ENCODE measurements around the gene NHSL2.

- TF ChIP-seq CTCF (conservative IDR thresholded peaks at IDR 0.05; ENCODE audit: low read depth, low read length) (no peak), EZH2 (IDR thresholded peaks at IDR 0.05; ENCODE audit: borderline replicate concordance, low read depth, low read length, poor library complexity, severe bottlenecking) (no peak)
Measured at GRCh38 chrX:72201836-72202536, 291.3 kb downstream of the NHSL2 start.

Measured in A673 (cell line).